ENCODE measurements around the gene PRKAR1B.

DNA sequence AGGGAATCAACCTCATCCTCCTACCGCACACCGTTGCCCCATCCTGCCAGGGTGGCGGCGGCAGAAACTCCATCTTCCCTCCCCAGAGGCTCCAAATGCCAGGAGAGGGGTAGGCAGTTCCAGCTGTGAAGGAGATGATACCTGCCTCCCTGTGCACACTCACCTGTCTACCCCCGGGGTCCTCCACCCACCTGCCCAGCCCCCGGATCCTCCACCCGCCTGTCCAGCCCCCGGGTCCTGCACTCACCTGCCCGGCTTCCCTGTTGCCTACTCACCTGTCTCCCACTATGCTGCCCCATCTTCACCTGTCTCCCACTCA, 14.0 kb downstream of the PRKAR1B start:
- no peak for TF ChIP-seq ZBTB7A (IDR thresholded peaks at IDR 0.05; ENCODE audit: low read depth)
- TF ChIP-seq, protein P1, sequence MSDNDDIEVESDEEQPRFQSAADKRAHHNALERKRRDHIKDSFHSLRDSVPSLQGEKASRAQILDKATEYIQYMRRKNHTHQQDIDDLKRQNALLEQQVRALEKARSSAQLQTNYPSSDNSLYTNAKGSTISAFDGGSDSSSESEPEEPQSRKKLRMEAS (IDR thresholded peaks at IDR 0.05): no peak
- no peak for TF ChIP-seq CEBPB (IDR thresholded peaks at IDR 0.05)
- no peak for TF ChIP-seq NFIC (IDR thresholded peaks at IDR 0.05)
- no peak for TF ChIP-seq EP300 (IDR thresholded peaks at IDR 0.05; ENCODE audit: borderline replicate concordance)
- TF ChIP-seq YY1 (IDR thresholded peaks at IDR 0.05; ENCODE audit: low read depth): no peak
- TF ChIP-seq, protein P2, sequence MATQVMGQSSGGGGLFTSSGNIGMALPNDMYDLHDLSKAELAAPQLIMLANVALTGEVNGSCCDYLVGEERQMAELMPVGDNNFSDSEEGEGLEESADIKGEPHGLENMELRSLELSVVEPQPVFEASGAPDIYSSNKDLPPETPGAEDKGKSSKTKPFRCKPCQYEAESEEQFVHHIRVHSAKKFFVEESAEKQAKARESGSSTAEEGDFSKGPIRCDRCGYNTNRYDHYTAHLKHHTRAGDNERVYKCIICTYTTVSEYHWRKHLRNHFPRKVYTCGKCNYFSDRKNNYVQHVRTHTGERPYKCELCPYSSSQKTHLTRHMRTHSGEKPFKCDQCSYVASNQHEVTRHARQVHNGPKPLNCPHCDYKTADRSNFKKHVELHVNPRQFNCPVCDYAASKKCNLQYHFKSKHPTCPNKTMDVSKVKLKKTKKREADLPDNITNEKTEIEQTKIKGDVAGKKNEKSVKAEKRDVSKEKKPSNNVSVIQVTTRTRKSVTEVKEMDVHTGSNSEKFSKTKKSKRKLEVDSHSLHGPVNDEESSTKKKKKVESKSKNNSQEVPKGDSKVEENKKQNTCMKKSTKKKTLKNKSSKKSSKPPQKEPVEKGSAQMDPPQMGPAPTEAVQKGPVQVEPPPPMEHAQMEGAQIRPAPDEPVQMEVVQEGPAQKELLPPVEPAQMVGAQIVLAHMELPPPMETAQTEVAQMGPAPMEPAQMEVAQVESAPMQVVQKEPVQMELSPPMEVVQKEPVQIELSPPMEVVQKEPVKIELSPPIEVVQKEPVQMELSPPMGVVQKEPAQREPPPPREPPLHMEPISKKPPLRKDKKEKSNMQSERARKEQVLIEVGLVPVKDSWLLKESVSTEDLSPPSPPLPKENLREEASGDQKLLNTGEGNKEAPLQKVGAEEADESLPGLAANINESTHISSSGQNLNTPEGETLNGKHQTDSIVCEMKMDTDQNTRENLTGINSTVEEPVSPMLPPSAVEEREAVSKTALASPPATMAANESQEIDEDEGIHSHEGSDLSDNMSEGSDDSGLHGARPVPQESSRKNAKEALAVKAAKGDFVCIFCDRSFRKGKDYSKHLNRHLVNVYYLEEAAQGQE (IDR thresholded peaks at IDR 0.05; ENCODE audit: low read depth): no peak
- TF ChIP-seq RAD21 (IDR thresholded peaks at IDR 0.05; ENCODE audit: low read depth): no peak
- TF ChIP-seq TEAD4 (IDR thresholded peaks at IDR 0.05): no peak
